H1 (cell line): ENCODE results near the gene MELK. TPM values are rescaled to one million over a fixed set of nuclear protein-coding genes. Genes with fewer than 3 reads are reported as not detected.

Experiments used
- CTCF ChIA-PET: fragments of 300-600 bp; sonication (Branson Sonifier 250); formaldehyde crosslinking; loops from one replicate; lab custom pipeline; 2021; ENCODE audit not compliant: partially characterized antibody; lab: Charles Lee
- POLR2A ChIA-PET: fragments of 300-600 bp; sonication (Branson Sonifier 250); formaldehyde crosslinking; loops from one replicate; lab custom pipeline; 2021; ENCODE audit warnings: inconsistent platforms; ENCODE audit not compliant: partially characterized antibody; lab: Charles Lee
- DNase-seq, 2 experiments: peaks; one replicate each; pipeline versions ENCODE4 v3.0.0 to v3.0.0-alpha.2; 2010 to 2022; ENCODE audit warnings: low spot score in 2 of 2, low read depth in 1 of 2, mixed read lengths in 1 of 2
- FAIRE-seq: peaks from 2 replicates; lab custom pipeline; 2011; peaks lifted over from hg19 to GRCh38; lab: Jason Lieb, UNC
- H2AFZ ChIP-seq: 2 replicates; pipeline ENCODE4 v1.8.1; 2012; ENCODE audit warnings: low read length, inconsistent platforms
- H2AK5ac ChIP-seq: 2 replicates; pipeline ENCODE4 v1.6.1; 2013; ENCODE audit warnings: low read depth, low read length
- H2BK120ac ChIP-seq: replicated peaks from 2 replicates; pipeline ENCODE3; 2013; ENCODE audit warnings: low read depth, low read length, inconsistent platforms
- H2BK12ac ChIP-seq: 2 replicates; pipeline ENCODE4 v1.6.1; 2013; ENCODE audit warnings: low read depth, low read length
- H2BK15ac ChIP-seq: 2 replicates; pipeline ENCODE4 v1.6.1; 2013; ENCODE audit warnings: low read length
- H2BK20ac ChIP-seq: 2 replicates; pipeline ENCODE4 v1.6.1; 2013; ENCODE audit warnings: low read length
- H2BK5ac ChIP-seq: 2 replicates; pipeline ENCODE4 v1.6.1; 2013; ENCODE audit warnings: low read depth, low read length
- H3K14ac ChIP-seq: 2 replicates; pipeline ENCODE4 v1.6.1; 2013; ENCODE audit warnings: inconsistent platforms; ENCODE audit not compliant: insufficient read length
- H3K18ac ChIP-seq: 2 replicates; pipeline ENCODE4 v1.6.1; 2013; ENCODE audit warnings: low read length; ENCODE audit errors: extremely low read depth
- H3K23ac ChIP-seq: 2 replicates; pipeline ENCODE4 v1.6.1; 2013; ENCODE audit warnings: inconsistent platforms; ENCODE audit not compliant: insufficient read length
- H3K23me2 ChIP-seq: 2 replicates; pipeline ENCODE4 v1.6.1; 2013; ENCODE audit warnings: low read depth, low read length
- H3K27ac ChIP-seq: 2 replicates; pipeline ENCODE4 v1.6.1; 2011; ENCODE audit warnings: low read depth, low read length, inconsistent platforms
- H3K27me3 ChIP-seq, 4 experiments: replicated peaks in 1 of 4; 1 replicate in 1 of 4; 2 replicates in 3 of 4; pipeline versions ENCODE4 v1.6.1 to v1.8.1; 2011 to 2013; ENCODE audit warnings: low read length in 3 of 4, mild to moderate bottlenecking in 3 of 4, inconsistent platforms in 2 of 4, mixed read lengths in 2 of 4, moderate library complexity in 1 of 4; ENCODE audit not compliant: control insufficient read depth in 3 of 4, insufficient read depth in 3 of 4; ENCODE audit errors: extremely low read depth in 1 of 4
- H3K36me3 ChIP-seq, 4 experiments: 2 replicates each; pipeline versions ENCODE4 v1.6.1 to v1.8.1; 2011 to 2013; ENCODE audit warnings: mild to moderate bottlenecking in 4 of 4, low read length in 3 of 4, moderate library complexity in 2 of 4, control low read depth in 1 of 4, inconsistent platforms in 1 of 4; ENCODE audit not compliant: insufficient read depth in 4 of 4, control insufficient read depth in 2 of 4
- H3K4ac ChIP-seq: replicated peaks from 2 replicates; pipeline ENCODE3; 2013; ENCODE audit warnings: low read length, low read depth, mixed read lengths, inconsistent platforms; ENCODE audit not compliant: insufficient read length
- H3K4me1 ChIP-seq, 4 experiments: replicated peaks in 1 of 4; 1 replicate in 1 of 4; 2 replicates in 3 of 4; pipeline versions ENCODE4 v1.6.1 to v1.8.1; 2011 to 2013; ENCODE audit warnings: low read length in 3 of 4, inconsistent platforms in 2 of 4, mixed read lengths in 1 of 4; ENCODE audit not compliant: insufficient read depth in 4 of 4, control insufficient read depth in 3 of 4
- H3K4me2 ChIP-seq, 2 experiments: 2 replicates each; pipeline versions ENCODE4 v1.6.1 to v1.8.1; 2011 to 2013; ENCODE audit warnings: low read depth in 2 of 2, low read length in 2 of 2, control low read depth in 1 of 2, inconsistent platforms in 1 of 2, mild to moderate bottlenecking in 1 of 2; ENCODE audit not compliant: insufficient read depth in 1 of 2
- H3K4me3 ChIP-seq, 4 experiments: fragments of 200-600, 300-600 bp in 1 of 4; sonication (generic), shearing (Covaris generic), sonication (Bioruptor Twin) in 1 of 4; 2 replicates each; pipeline versions ENCODE4 v1.5.1 to v1.8.1; 2011 to 2016; ENCODE audit warnings: low read length in 4 of 4, low read depth in 3 of 4, control low read depth in 2 of 4, inconsistent platforms in 2 of 4, mild to moderate bottlenecking in 2 of 4, mixed read lengths in 1 of 4, moderate library complexity in 1 of 4; ENCODE audit not compliant: insufficient read depth in 2 of 4; ENCODE audit errors: extremely low read depth in 1 of 4
- H3K56ac ChIP-seq: replicated peaks from 2 replicates; pipeline ENCODE3; 2013; ENCODE audit warnings: low read depth, mild to moderate bottlenecking, mixed read lengths, low read length, inconsistent platforms; ENCODE audit not compliant: insufficient read length
- H3K79me1 ChIP-seq: 2 replicates; pipeline ENCODE4 v1.6.1; 2013; ENCODE audit warnings: low read depth, low read length, control low read depth
- H3K79me2 ChIP-seq, 2 experiments: 2 replicates each; pipeline versions ENCODE4 v1.6.1 to v1.8.1; 2012 to 2013; ENCODE audit warnings: low read length in 2 of 2, mild to moderate bottlenecking in 2 of 2, inconsistent platforms in 1 of 2; ENCODE audit not compliant: insufficient read depth in 2 of 2, control insufficient read depth in 1 of 2
- H3K9ac ChIP-seq, 4 experiments: replicated peaks in 1 of 4; 1 replicate in 1 of 4; 2 replicates in 3 of 4; pipeline versions ENCODE4 v1.6.1 to v1.8.1; 2011 to 2013; ENCODE audit warnings: low read depth in 3 of 4, low read length in 3 of 4, control low read depth in 2 of 4, mild to moderate bottlenecking in 2 of 4, moderate library complexity in 2 of 4, inconsistent platforms in 1 of 4; ENCODE audit errors: extremely low read depth in 1 of 4
- H3K9me3 ChIP-seq, 2 experiments: 2 replicates each; pipeline versions ENCODE4 v1.6.1 to v1.8.1; 2012 to 2013; ENCODE audit warnings: mild to moderate bottlenecking in 2 of 2, moderate library complexity in 2 of 2, control low read depth in 1 of 2, inconsistent platforms in 1 of 2, low read depth in 1 of 2, low read length in 1 of 2, mixed read lengths in 1 of 2; ENCODE audit not compliant: insufficient read depth in 2 of 2
- H4K20me1 ChIP-seq, 2 experiments: replicated peaks in 1 of 2; 2 replicates each; pipeline versions ENCODE3 to v1.8.1; 2011 to 2013; ENCODE audit warnings: inconsistent platforms in 2 of 2, low read length in 2 of 2, mild to moderate bottlenecking in 1 of 2; ENCODE audit not compliant: insufficient read depth in 2 of 2, control insufficient read depth in 1 of 2
- H4K5ac ChIP-seq: 2 replicates; pipeline ENCODE4 v1.6.1; 2013; ENCODE audit warnings: low read length, low read depth, mixed read lengths, inconsistent platforms; ENCODE audit not compliant: insufficient read length
- H4K8ac ChIP-seq: 2 replicates; pipeline ENCODE4 v1.8.0; 2013; ENCODE audit warnings: mild to moderate bottlenecking, moderate library complexity, low read length, inconsistent platforms; ENCODE audit not compliant: insufficient read depth; ENCODE audit errors: extremely low read depth
- H4K91ac ChIP-seq: replicated peaks from 2 replicates; pipeline ENCODE3; 2013; ENCODE audit warnings: low read length, mixed read lengths, inconsistent platforms; ENCODE audit not compliant: insufficient read length
- ASH2L ChIP-seq: fragments of 200-600, 300-600 bp; sonication (generic); IDR thresholded peaks from one replicate; pipeline ENCODE4 v1.7.1; 2017; ENCODE audit warnings: low read length
- CHD1 ChIP-seq: IDR thresholded peaks from 2 replicates; pipeline ENCODE4 v1.6.1; 2012; ENCODE audit warnings: low read depth, low read length, improper control_type of control experiment
- CHD2 ChIP-seq: IDR thresholded peaks from 2 replicates; pipeline ENCODE4 v1.6.1; 2012; ENCODE audit warnings: low read length, improper control_type of control experiment
- CREB1 ChIP-seq: IDR thresholded peaks from 2 replicates; pipeline ENCODE4 v1.6.1; 2012; ENCODE audit warnings: inconsistent platforms
- EGR1 ChIP-seq: IDR thresholded peaks from 2 replicates; pipeline ENCODE4 v1.6.1; 2011; ENCODE audit warnings: low read depth, low read length, borderline replicate concordance
- NRF1 ChIP-seq: IDR thresholded peaks from 2 replicates; pipeline ENCODE4 v1.6.1; 2011; ENCODE audit warnings: mild to moderate bottlenecking, low read depth, low read length, improper control_type of control experiment
- RBBP5 ChIP-seq: IDR thresholded peaks from 2 replicates; pipeline ENCODE4 v1.7.1; 2012; ENCODE audit warnings: low read depth, mild to moderate bottlenecking, inconsistent platforms, low read length, moderate library complexity, borderline replicate concordance
- SAP30 ChIP-seq: fragments of 300-600 bp; sonication (generic); IDR thresholded peaks from 2 replicates; pipeline ENCODE4 v1.7.1; 2012; ENCODE audit warnings: low read length, moderate library complexity, mild to moderate bottlenecking, inconsistent platforms; ENCODE audit not compliant: insufficient read depth, insufficient replicate concordance
- SP2 ChIP-seq: IDR thresholded peaks from 2 replicates; pipeline ENCODE4 v1.6.1; 2012; ENCODE audit warnings: mild to moderate bottlenecking, low read length, inconsistent platforms
- SUZ12 ChIP-seq: fragments of 200-600 bp; sonication (generic); IDR thresholded peaks from 2 replicates; pipeline ENCODE4 v1.6.1; 2012; ENCODE audit warnings: mild to moderate bottlenecking, inconsistent platforms, low read length, moderate library complexity, mixed read lengths
- TAF7 ChIP-seq: optimal IDR thresholded peaks from 2 replicates; pipeline ENCODE3; 2011; ENCODE audit warnings: low read depth, mild to moderate bottlenecking, inconsistent platforms, low read length, moderate library complexity, borderline replicate concordance
- YY1 ChIP-seq: IDR thresholded peaks from 2 replicates; pipeline ENCODE4 v1.6.1; 2011; ENCODE audit warnings: low read depth, mild to moderate bottlenecking, low read length
- ZNF274 ChIP-seq: IDR thresholded peaks from 2 replicates; pipeline ENCODE4 v1.7.0; 2012; ENCODE audit warnings: low read length, borderline replicate concordance; ENCODE audit errors: extremely low read depth
- WGBS, 2 experiments: shearing (Covaris generic) in 1 of 2; methylation state at CpG; one replicate each; pipeline versions ENCODE4 v1.1.6 to v1.1.7; 2013 to 2015; ENCODE audit warnings: low lambda C conversion rate in 2 of 2, mixed read lengths in 2 of 2, inconsistent platforms in 1 of 2, low coverage in 1 of 2, missing lambda C conversion rate in 1 of 2; ENCODE audit not compliant: insufficient replicate concordance in 2 of 2, insufficient coverage in 1 of 2, insufficient read length in 1 of 2; ENCODE audit errors: extremely low coverage in 1 of 2, missing lambda C conversion rate in 1 of 2; 5-methylcytosine and 5-hydroxymethylcytosine counted together
- polyA plus RNA-seq, 7 experiments: library from polyadenylated mRNA; depleted of rRNA in 3 of 7; stranded (reverse) in 5 of 7; unstranded in 2 of 7; fragments of >200 nt in 5 of 7; fragments of 200-250 nt in 2 of 7; gene quantifications; 1 replicate in 5 of 7; 2 replicates in 1 of 7; 4 replicates in 1 of 7; pipeline versions ENCODE4 v1.2.1 to v1.2.3, GENCODE V29; 2011 to 2013; ENCODE audit warnings: missing spikeins in 2 of 7, mixed read lengths in 2 of 7
- total RNA-seq: library from RNA; stranded (reverse); fragmentation: NEBNext Ultra II Directional; extraction: Animal tissue kit (Norgen Biotek cat#: 25700); gene quantifications from 2 replicates; pipeline ENCODE4 v1.2.1, GENCODE V29; 2021
- TF ChIP-seq, protein P1 (sequence below): IDR thresholded peaks from 2 replicates; pipeline ENCODE4 v1.6.1; 2012; ENCODE audit warnings: low read length, inconsistent platforms

MELK gene
- total and polyA plus RNA-seq, 2 of the 8 experiments (the other 6 are each of a cell fraction or from before 2014, with no cell fraction given), result 26.2 to 53.1 TPM

- no peak overlapping the region for H2BK120ac ChIP-seq
- no peak overlapping the region for H4K8ac ChIP-seq
- no peak for FAIRE-seq
- H3K79me1 ChIP-seq, result no peaks in the 10 kb centered on the region
- CTCF ChIA-PET, result interaction anchor here (0.5 kb wide), 1 partner anchor 262 kb away, joined by 3 read pairs; no protein-coding TSS in a partner anchor
- H3K14ac ChIP-seq, result no peak overlapping the region
- H3K4me1 ChIP-seq, result no peaks in the 10 kb centered on the region
- H3K18ac ChIP-seq, result no peak overlapping the region
- peaks cover 0 to 27% (median 17%) of the 10 kb centered on the region in 4 experiments; a peak in 7 of 8 replicates for H3K36me3 ChIP-seq
- no peak overlapping the region for H3K4ac ChIP-seq
- H3K23me2 ChIP-seq, result no peaks in the 10 kb centered on the region; the same call in 1 of the 2 replicates
- H3K79me2 ChIP-seq, result no peaks in the 10 kb centered on the region
- H2BK15ac ChIP-seq, result no peak overlapping the region
- H3K4me2 ChIP-seq, result no peak overlapping the region
- no peaks in the 10 kb centered on the region for H3K9me3 ChIP-seq
- H4K5ac ChIP-seq, result no peak overlapping the region
- no peak overlapping the region for H2AFZ ChIP-seq
- no peak overlapping the region for H2BK20ac ChIP-seq
- H2BK5ac ChIP-seq, result no peak overlapping the region
- no peak overlapping the region for H3K56ac ChIP-seq
- DNase-seq, result no peak
- WGBS, 2 experiments, result 82% methylated on average over 1 of the region's 1 CpG; no CpG with 5 or more reads in 1 of the 2 experiments
- no peak overlapping the region for H3K4me3 ChIP-seq
- H2AK5ac ChIP-seq, result no peak overlapping the region
- no peak overlapping the region for H4K91ac ChIP-seq
- H4K20me1 ChIP-seq, result peaks cover 0 to 2% of the 10 kb centered on the region in 2 experiments
- H3K27ac ChIP-seq, result no peak overlapping the region
- no peak overlapping the region for H3K9ac ChIP-seq
- H2BK12ac ChIP-seq, result no peak overlapping the region
- no peak overlapping the region for H3K23ac ChIP-seq
- no peaks in the 10 kb centered on the region for H3K27me3 ChIP-seq
- POLR2A ChIA-PET, result no interaction called here
- TF ChIP-seq CHD2 (no peak), SP2 (no peak), ZNF274 (no peak), EGR1 (no peak), YY1 (no peak), NRF1 (no peak), RBBP5 (no peak), CHD1 (no peak), TAF7 (no peak), ASH2L (no peak), SAP30 (no peak), SUZ12 (no peak), CREB1 (no peak)
- TF ChIP-seq, protein P1, sequence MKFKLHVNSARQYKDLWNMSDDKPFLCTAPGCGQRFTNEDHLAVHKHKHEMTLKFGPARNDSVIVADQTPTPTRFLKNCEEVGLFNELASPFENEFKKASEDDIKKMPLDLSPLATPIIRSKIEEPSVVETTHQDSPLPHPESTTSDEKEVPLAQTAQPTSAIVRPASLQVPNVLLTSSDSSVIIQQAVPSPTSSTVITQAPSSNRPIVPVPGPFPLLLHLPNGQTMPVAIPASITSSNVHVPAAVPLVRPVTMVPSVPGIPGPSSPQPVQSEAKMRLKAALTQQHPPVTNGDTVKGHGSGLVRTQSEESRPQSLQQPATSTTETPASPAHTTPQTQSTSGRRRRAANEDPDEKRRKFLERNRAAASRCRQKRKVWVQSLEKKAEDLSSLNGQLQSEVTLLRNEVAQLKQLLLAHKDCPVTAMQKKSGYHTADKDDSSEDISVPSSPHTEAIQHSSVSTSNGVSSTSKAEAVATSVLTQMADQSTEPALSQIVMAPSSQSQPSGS, result no peak
Measured at GRCh38 chr9:36664806-36665205, 92.1 kb downstream of the MELK start.
